Measurements from ENCODE around the gene MPRIP. TPM values are rescaled to one million over a fixed set of nuclear protein-coding genes. Genes with fewer than 3 reads are reported as not detected.

The MPRIP gene
- polyA plus RNA-seq, 1 donor (not counting 4 experiments of a cell fraction or from before 2014, with no cell fraction given): 113 TPM

DNA sequence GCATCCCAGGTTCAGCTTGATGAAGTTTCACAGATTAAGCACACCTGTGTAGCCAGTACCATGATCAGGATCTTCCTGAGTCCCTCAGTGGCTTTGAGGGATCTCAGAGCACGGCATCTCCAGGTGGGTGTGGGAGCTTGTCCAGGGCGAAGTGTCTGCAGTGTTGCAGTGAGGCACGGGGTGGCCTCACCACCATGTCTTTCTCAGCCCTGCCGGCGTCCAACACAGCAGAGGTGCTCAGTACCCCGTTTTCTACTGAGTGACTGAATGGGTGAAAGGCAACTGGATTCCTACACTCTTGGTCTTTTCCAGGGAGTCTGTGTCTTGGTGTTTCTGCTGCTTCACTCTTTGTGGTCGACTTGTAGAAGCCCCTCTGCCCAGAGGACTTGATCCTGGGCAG, 63.7 kb downstream of the MPRIP start:
- Histone ChIP-seq H3K9ac (ENCODE audit: control insufficient read depth, extremely low read depth, insufficient read depth, low read length) (no peak overlapping the region), H3K9me1 (ENCODE audit: control insufficient read depth, extremely low read depth, insufficient read depth, low read length) (peaks cover 21% of the 10 kb centered on the region), H3K27ac (ENCODE audit: control insufficient read depth, insufficient read depth, low read length) (no peak overlapping the region), H3K9me3 (ENCODE audit: control insufficient read depth, low read depth, low read length) (no peaks in the 10 kb centered on the region), H3K4me3 (ENCODE audit: control insufficient read depth in 2 of 3, extremely low read depth in 1 of 3, insufficient read depth in 2 of 3, low read depth in 1 of 3, low read length in 3 of 3) (no peak overlapping the region), H3K4me2 (ENCODE audit: control insufficient read depth, extremely low read depth, insufficient read depth, low read depth, low read length) (no peak overlapping the region), H3K79me2 (ENCODE audit: control insufficient read depth, insufficient read depth, low read length) (peaks cover 85% of the 10 kb centered on the region), H3K36me3 (ENCODE audit: control insufficient read depth in 2 of 2, extremely low read depth in 1 of 2, insufficient read depth in 2 of 2, low read length in 2 of 2) (peaks cover 15 to 34% of the 10 kb centered on the region in 2 experiments), H2AFZ (ENCODE audit: control insufficient read depth, low read length) (no peak overlapping the region), H3K4me1 (ENCODE audit: control insufficient read depth, extremely low read depth, insufficient read depth, low read length) (peaks cover 36% of the 10 kb centered on the region), H4K20me1 (ENCODE audit: control insufficient read depth, extremely low read depth, insufficient read depth, low read length) (peaks cover 49% of the 10 kb centered on the region), H3K27me3 (ENCODE audit: control insufficient read depth, extremely low read depth, insufficient read depth, low read length) (no peaks in the 10 kb centered on the region)
- no peak for FAIRE-seq
- no peak for TF ChIP-seq CTCF (optimal IDR thresholded peaks at IDR 0.05 in 1 of 3, IDR thresholded peaks at IDR 0.05 in 1 of 3, conservative IDR thresholded peaks at IDR 0.05 in 1 of 3; ENCODE audit: extremely low read depth in 1 of 3, insufficient read depth in 2 of 3, low read length in 3 of 3)
- DNase-seq (ENCODE audit: low read depth, low spot score): no peak
- dilution Hi-C loops (cut with MboI; ENCODE audit: extremely low pct_ligation_motif_present, low sequenced_read_pairs): no loop called here

GRCh38 chr17:17106756-17107155, 64.5 kb downstream of the MPRIP start:
- Histone ChIP-seq H3K9ac (ENCODE audit: control insufficient read depth, extremely low read depth, insufficient read depth, low read length) (no peak overlapping the region), H3K4me3 (ENCODE audit: control insufficient read depth in 2 of 3, extremely low read depth in 1 of 3, insufficient read depth in 2 of 3, low read depth in 1 of 3, low read length in 3 of 3) (no peak overlapping the region), H4K20me1 (ENCODE audit: control insufficient read depth, extremely low read depth, insufficient read depth, low read length) (peaks cover 49% of the 10 kb centered on the region), H3K4me1 (ENCODE audit: control insufficient read depth, extremely low read depth, insufficient read depth, low read length) (peaks cover 36% of the 10 kb centered on the region), H3K79me2 (ENCODE audit: control insufficient read depth, insufficient read depth, low read length) (peaks cover 89% of the 10 kb centered on the region), H2AFZ (ENCODE audit: control insufficient read depth, low read length) (no peak overlapping the region), H3K36me3 (ENCODE audit: control insufficient read depth in 2 of 2, extremely low read depth in 1 of 2, insufficient read depth in 2 of 2, low read length in 2 of 2) (peaks cover 12 to 34% of the 10 kb centered on the region in 2 experiments), H3K4me2 (ENCODE audit: control insufficient read depth, extremely low read depth, insufficient read depth, low read depth, low read length) (no peak overlapping the region), H3K9me1 (ENCODE audit: control insufficient read depth, extremely low read depth, insufficient read depth, low read length) (peaks cover 21% of the 10 kb centered on the region), H3K27ac (ENCODE audit: control insufficient read depth, insufficient read depth, low read length) (no peak overlapping the region), H3K27me3 (ENCODE audit: control insufficient read depth, extremely low read depth, insufficient read depth, low read length) (no peaks in the 10 kb centered on the region), H3K9me3 (ENCODE audit: control insufficient read depth, low read depth, low read length) (no peaks in the 10 kb centered on the region)
- FAIRE-seq (no peak), DNase-seq (ENCODE audit: low read depth, low spot score) (no peak)
- no peak for TF ChIP-seq CTCF (optimal IDR thresholded peaks at IDR 0.05 in 1 of 3, IDR thresholded peaks at IDR 0.05 in 1 of 3, conservative IDR thresholded peaks at IDR 0.05 in 1 of 3; ENCODE audit: extremely low read depth in 1 of 3, insufficient read depth in 2 of 3, low read length in 3 of 3)
- no peak for TF ChIP-seq EZH2 (IDR thresholded peaks at IDR 0.05; ENCODE audit: low read length)
- dilution Hi-C loops (cut with MboI; ENCODE audit: extremely low pct_ligation_motif_present, low sequenced_read_pairs): no loop called here
